Prostate gland (tissue), 2 donors: ENCODE data around the gene PAPOLB. TPM values are rescaled to one million over a fixed set of nuclear protein-coding genes. Genes with fewer than 3 reads are reported as not detected.

ENCODE experiments used
- DNase-seq: peaks from one replicate; pipeline ENCODE4 v3.0.0-alpha.2; 2019; ENCODE audit warnings: low spot score
- H3K27ac ChIP-seq, 2 donors: fragments of 200-600 bp; sonication (generic); 2 replicates each; pipeline ENCODE4 v1.5.1; 2017 to 2019
- H3K27me3 ChIP-seq: fragments of 200-600 bp; sonication (generic); replicated peaks from 2 replicates; pipeline ENCODE4 v1.5.1; 2019; ENCODE audit not compliant: insufficient read depth
- H3K36me3 ChIP-seq, 2 donors: fragments of 200-600 bp; sonication (generic); 1 replicate in 1 of 2; 2 replicates in 1 of 2; pipeline versions ENCODE4 v1.5.1 to v1.8.1; 2017 to 2019
- H3K4me1 ChIP-seq: fragments of 200-600 bp; sonication (generic); replicated peaks from 2 replicates; pipeline ENCODE4 v1.5.1; 2019
- H3K4me3 ChIP-seq, 2 donors: fragments of 200-600 bp; sonication (generic); 2 replicates each; pipeline ENCODE4 v1.5.1; 2017 to 2019
- H3K9me3 ChIP-seq: fragments of 200-600 bp; sonication (generic); 2 replicates; pipeline ENCODE4 v1.5.1; 2017
- CTCF ChIP-seq, 4 experiments: fragments of 200-600 bp in 2 of 4; fragments of 450-650 bp in 2 of 4; sonication (generic) in 2 of 4; IDR thresholded peaks; 1 replicate in 3 of 4; 2 replicates in 1 of 4; pipeline ENCODE4 v1.5.1; 2016 to 2019; ENCODE audit warnings: antibody characterized with exemption in 4 of 4, mild to moderate bottlenecking in 2 of 4, moderate library complexity in 2 of 4
- POLR2A ChIP-seq: fragments of 450-650 bp; IDR thresholded peaks from one replicate; pipeline ENCODE4 v1.6.1; 2016; ENCODE audit warnings: antibody characterized with exemption, mild to moderate bottlenecking
- POLR2AphosphoS5 ChIP-seq: sonication (generic); formaldehyde crosslinking; IDR thresholded peaks from one replicate; pipeline ENCODE4 v1.6.1; 2017; ENCODE audit warnings: antibody characterized with exemption
- WGBS: methylation state at CpG from one replicate; pipeline ENCODE4 v1.1.5; 2018; 5-methylcytosine and 5-hydroxymethylcytosine counted together
- intact Hi-C: fragments of 100-400 bp; cut with DNase I; formaldehyde crosslinking; loops from one replicate; pipeline ENCODE4 v1.14.2; 2022
- total RNA-seq, 2 donors: library from RNA; depleted of rRNA; stranded (reverse); fragments of >200 nt; gene quantifications; one replicate each; pipeline ENCODE4 v1.1.0, GENCODE V29; 2016

Gene PAPOLB
- total RNA-seq, 2 donors from 2014 or later: 4.7 TPM; not detected in 1

- intact Hi-C loops: no loop called here
- no peak overlapping the region for H3K4me3 ChIP-seq
- H3K36me3 ChIP-seq: no peaks in the 10 kb centered on the region
- H3K27ac ChIP-seq: no peak overlapping the region
- TF ChIP-seq POLR2AphosphoS5 (no peak), CTCF (IDR thresholded peaks at IDR 0.05) (no peak), POLR2A (no peak)
- no peaks in the 10 kb centered on the region for H3K4me1 ChIP-seq
- no peak for DNase-seq
- 89% methylated on average over 30 of the region's 31 CpGs for WGBS
- H3K27me3 ChIP-seq: no peaks in the 10 kb centered on the region
- no peaks in the 10 kb centered on the region for H3K9me3 ChIP-seq
These were observed 11.5 kb upstream of the PAPOLB start for GRCh38 chr7:4873071-4873944.

GRCh38 chr7:4871930-4872675 lies 10.3 kb upstream of the PAPOLB start:
- 78% methylated on average over 19 of the region's 19 CpGs for WGBS
- intact Hi-C loops: no loop called here
- no peaks in the 10 kb centered on the region for H3K36me3 ChIP-seq
- no peaks in the 10 kb centered on the region for H3K9me3 ChIP-seq
- H3K4me3 ChIP-seq: no peak overlapping the region
- no peak for DNase-seq
- H3K27ac ChIP-seq: no peak overlapping the region
- TF ChIP-seq POLR2A (no peak), POLR2AphosphoS5 (no peak), CTCF (IDR thresholded peaks at IDR 0.05) (no peak)
- H3K27me3 ChIP-seq: no peaks in the 10 kb centered on the region
- H3K4me1 ChIP-seq: no peaks in the 10 kb centered on the region

- Histone ChIP-seq H3K27me3 (no peaks in the 10 kb centered on the region), H3K36me3 (no peaks in the 10 kb centered on the region), H3K4me3 (no peak overlapping the region), H3K9me3 (no peaks in the 10 kb centered on the region), H3K4me1 (no peaks in the 10 kb centered on the region), H3K27ac (no peak overlapping the region)
- WGBS: 85% methylated on average over 21 of the region's 23 CpGs
- intact Hi-C loops: no loop called here
- no peak for DNase-seq
- no peak for TF ChIP-seq POLR2A
- no peak for TF ChIP-seq CTCF (IDR thresholded peaks at IDR 0.05)
- TF ChIP-seq POLR2AphosphoS5: no peak
These were observed 9.3 kb upstream of the PAPOLB start for GRCh38 chr7:4871056-4871680.

- no peak for DNase-seq
- TF ChIP-seq CTCF (IDR thresholded peaks at IDR 0.05): no peak
- no peak for TF ChIP-seq POLR2AphosphoS5
- TF ChIP-seq POLR2A: no peak
These were observed 6.7 kb upstream of the PAPOLB start for GRCh38 chr7:4868493-4868892.

More at GRCh38 chr7:4868493-4868892, 6.7 kb upstream of the PAPOLB start:
- Histone ChIP-seq H3K9me3 (no peaks in the 10 kb centered on the region), H3K36me3 (no peaks in the 10 kb centered on the region), H3K27ac (no peak overlapping the region), H3K4me3 (no peak overlapping the region), H3K4me1 (no peaks in the 10 kb centered on the region), H3K27me3 (no peaks in the 10 kb centered on the region)
- intact Hi-C loops: no loop called here
- WGBS: 92% methylated on average over 5 of the region's 5 CpGs
